IMR-90 (cell line): ENCODE data around the gene LRIG1. TPM values are rescaled to one million over a fixed set of nuclear protein-coding genes. Genes with fewer than 3 reads are reported as not detected.
A peak's percentile ranks its signal among the peaks of the same experiment; 100 is the strongest.

Experiments
- ATAC-seq: fragments of 200-7000 bp; cut with Tn5 transposase; 2 replicates; pipeline ENCODE4 v1.9.1; 2020; ENCODE audit warnings: low read depth, mild to moderate bottlenecking, moderate library complexity
- BruUV-seq: library from RNA; stranded (reverse); fragments of 400-500 nt; replicated peaks from 2 replicates; lab custom pipeline; 2021; lab: Mats Ljungman, UMichigan
- CTCF ChIA-PET: fragments of 300-600 bp; formaldehyde crosslinking; extraction: SDS; loops from one replicate; lab custom pipeline; 2021; ENCODE audit warnings: antibody characterized with exemption; lab: Yijun Ruan, JAX
- POLR2A ChIA-PET: fragments of 300-600 bp; sonication (Branson Sonifier 250); formaldehyde crosslinking; loops from one replicate; lab custom pipeline; 2022; ENCODE audit warnings: antibody characterized with exemption; ENCODE audit not compliant: unreplicated experiment; lab: Charles Lee
- DNase-seq: peaks from one replicate; pipeline ENCODE4 v3.0.0; 2013
- H2AFZ ChIP-seq: replicated peaks from 2 replicates; pipeline ENCODE3; 2013; ENCODE audit warnings: low read length, mild to moderate bottlenecking; ENCODE audit not compliant: poor library complexity
- H2AK5ac ChIP-seq: 2 replicates; pipeline ENCODE4 v1.6.1; 2013; ENCODE audit warnings: low read depth, low read length, inconsistent platforms
- H2AK9ac ChIP-seq: replicated peaks from 2 replicates; pipeline ENCODE3; 2013; ENCODE audit warnings: mild to moderate bottlenecking, low read depth, low read length, moderate library complexity; ENCODE audit not compliant: poor library complexity
- H2BK120ac ChIP-seq: 2 replicates; pipeline ENCODE4 v1.6.1; 2013; ENCODE audit warnings: low read depth, low read length, inconsistent platforms
- H2BK15ac ChIP-seq: 3 replicates; pipeline ENCODE4 v1.6.1; 2013; ENCODE audit warnings: low read depth, low read length, inconsistent platforms
- H2BK20ac ChIP-seq: 2 replicates; pipeline ENCODE4 v1.6.1; 2013; ENCODE audit warnings: low read depth, mild to moderate bottlenecking, inconsistent platforms, low read length, moderate library complexity
- H2BK5ac ChIP-seq: 2 replicates; pipeline ENCODE4 v1.6.1; 2013; ENCODE audit warnings: mild to moderate bottlenecking, low read depth, low read length, inconsistent platforms; ENCODE audit not compliant: poor library complexity, severe bottlenecking
- H3K14ac ChIP-seq: replicated peaks from 2 replicates; pipeline ENCODE4 v1.6.1; 2013; ENCODE audit warnings: low read depth, low read length, inconsistent platforms
- H3K18ac ChIP-seq: 2 replicates; pipeline ENCODE4 v1.6.1; 2013; ENCODE audit warnings: low read depth, low read length, control low read depth
- H3K23ac ChIP-seq: 2 replicates; pipeline ENCODE4 v1.6.1; 2013; ENCODE audit warnings: low read depth, low read length, inconsistent platforms
- H3K27ac ChIP-seq: 2 replicates; pipeline ENCODE4 v1.5.1; 2013; ENCODE audit warnings: mild to moderate bottlenecking, control low read depth, low read length; ENCODE audit not compliant: insufficient read depth
- H3K27me3 ChIP-seq: 2 replicates; pipeline ENCODE4 v1.6.1; 2013; ENCODE audit warnings: low read length; ENCODE audit not compliant: control insufficient read depth, insufficient read depth
- H3K36me3 ChIP-seq: 2 replicates; pipeline ENCODE4 v1.6.1; 2013; ENCODE audit warnings: low read length, mixed read lengths; ENCODE audit not compliant: control insufficient read depth, insufficient read depth
- H3K4ac ChIP-seq: 2 replicates; pipeline ENCODE4 v1.6.1; 2013; ENCODE audit warnings: low read depth, low read length, inconsistent platforms
- H3K4me1 ChIP-seq: 2 replicates; pipeline ENCODE4 v1.6.1; 2013; ENCODE audit warnings: low read length, mixed read lengths; ENCODE audit not compliant: control insufficient read depth, insufficient read depth
- H3K4me2 ChIP-seq: 2 replicates; pipeline ENCODE4 v1.6.1; 2013; ENCODE audit warnings: low read depth, mild to moderate bottlenecking, control low read depth, low read length, moderate library complexity
- H3K4me3 ChIP-seq: 2 replicates; pipeline ENCODE4 v1.5.1; 2013; ENCODE audit warnings: low read depth, mild to moderate bottlenecking, control low read depth, low read length, moderate library complexity; ENCODE audit not compliant: insufficient read depth
- H3K56ac ChIP-seq: 2 replicates; pipeline ENCODE4 v1.6.1; 2013; ENCODE audit warnings: low read length, inconsistent platforms; ENCODE audit not compliant: insufficient read depth; ENCODE audit errors: extremely low read depth
- H3K79me1 ChIP-seq, 2 experiments: 2 replicates each; pipeline ENCODE4 v1.6.1; 2013; ENCODE audit warnings: low read length in 2 of 2, inconsistent platforms in 1 of 2, low read depth in 1 of 2
- H3K9ac ChIP-seq: 2 replicates; pipeline ENCODE4 v1.6.1; 2013; ENCODE audit warnings: low read depth, low read length, control low read depth
- H3K9me1 ChIP-seq: 2 replicates; pipeline ENCODE4 v1.6.1; 2013; ENCODE audit warnings: low read length, inconsistent platforms; ENCODE audit not compliant: insufficient read depth
- H3K9me3 ChIP-seq: 2 replicates; pipeline ENCODE4 v1.6.1; 2013; ENCODE audit warnings: low read length; ENCODE audit not compliant: control insufficient read depth, insufficient read depth
- H4K20me1 ChIP-seq: 2 replicates; pipeline ENCODE4 v1.6.1; 2013; ENCODE audit warnings: low read length, inconsistent platforms; ENCODE audit not compliant: insufficient read depth
- H4K5ac ChIP-seq: 2 replicates; pipeline ENCODE4 v1.6.1; 2013; ENCODE audit warnings: mild to moderate bottlenecking, low read depth, low read length, control low read depth
- H4K8ac ChIP-seq, 2 experiments: 2 replicates each; pipeline ENCODE4 v1.6.1; 2013; ENCODE audit warnings: low read depth in 2 of 2, low read length in 2 of 2, control low read depth in 1 of 2, inconsistent platforms in 1 of 2
- H4K91ac ChIP-seq: 2 replicates; pipeline ENCODE4 v1.6.1; 2013; ENCODE audit warnings: low read depth, low read length, inconsistent platforms; ENCODE audit not compliant: insufficient read depth
- CEBPB ChIP-seq: IDR thresholded peaks from 2 replicates; pipeline ENCODE4 v1.6.1; 2012; ENCODE audit warnings: low read depth, low read length, improper control_type of control experiment
- CTCF ChIP-seq: conservative IDR thresholded peaks from 2 replicates; pipeline ENCODE4 v1.5.1; 2012; ENCODE audit warnings: mild to moderate bottlenecking, low read depth, low read length, improper control_type of control experiment
- MAZ ChIP-seq: IDR thresholded peaks from 2 replicates; pipeline ENCODE4 v1.6.1; 2012; ENCODE audit warnings: low read depth, mild to moderate bottlenecking, low read length, improper control_type of control experiment, moderate library complexity, borderline replicate concordance
- MXI1 ChIP-seq: IDR thresholded peaks from 2 replicates; pipeline ENCODE4 v1.6.1; 2012; ENCODE audit warnings: low read depth, mild to moderate bottlenecking, low read length, moderate library complexity, borderline replicate concordance
- NFE2L2 ChIP-seq: fragments of 150-350 bp; IDR thresholded peaks from 2 replicates; pipeline ENCODE4 v1.6.1; 2016; ENCODE audit warnings: low read depth, mild to moderate bottlenecking, low read length
- WGBS, 2 experiments: methylation state at CpG; one replicate each; pipeline versions ENCODE4 v1.1.5 to v1.1.7; 2013; ENCODE audit warnings: missing lambda C conversion rate in 2 of 2; ENCODE audit not compliant: insufficient read length in 1 of 2; ENCODE audit errors: extremely low coverage in 2 of 2; 5-methylcytosine and 5-hydroxymethylcytosine counted together
- dilution Hi-C: fragments of 300-500 bp; cut with HindIII; formaldehyde crosslinking; loops from one replicate; pipeline ENCODE4 v1.14.3; 2018; ENCODE audit warnings: low sequenced_read_pairs; ENCODE audit not compliant: unreplicated experiment
- in situ Hi-C: fragments of 300-500 bp; cut with MboI; formaldehyde crosslinking; loops from 3 replicates; pipeline ENCODE4 v1.14.3; 2019; ENCODE audit warnings: low sequenced_read_pairs, inconsistent platforms, mixed read lengths
- intact Hi-C: fragments of 100-400 bp; cut with micrococcal nuclease; formaldehyde crosslinking; loops from 2 replicates; pipeline ENCODE4 v1.10.0; 2022
- polyA plus RNA-seq, 3 experiments: library from polyadenylated mRNA; depleted of rRNA; stranded (reverse); fragments of >200 nt; gene quantifications; 2 replicates each; pipeline ENCODE4 v1.2.3, GENCODE V29; 2012; ENCODE audit warnings: low replicate concordance in 1 of 3
- total RNA-seq: library from RNA; depleted of rRNA; stranded (reverse); fragments of >200 nt; gene quantifications from 2 replicates; pipeline ENCODE4 v1.2.3, GENCODE V29; 2012
- TF ChIP-seq, protein P1 (sequence below): fragments of 150-350 bp; IDR thresholded peaks from 2 replicates; pipeline ENCODE4 v1.6.1; 2016; ENCODE audit warnings: low read depth, mild to moderate bottlenecking, low read length, moderate library complexity, borderline replicate concordance

The LRIG1 gene
- total and polyA plus RNA-seq, 2 of the 4 experiments (the other 2 are of a cell fraction), result 62.8 to 87.8 TPM

DNA sequence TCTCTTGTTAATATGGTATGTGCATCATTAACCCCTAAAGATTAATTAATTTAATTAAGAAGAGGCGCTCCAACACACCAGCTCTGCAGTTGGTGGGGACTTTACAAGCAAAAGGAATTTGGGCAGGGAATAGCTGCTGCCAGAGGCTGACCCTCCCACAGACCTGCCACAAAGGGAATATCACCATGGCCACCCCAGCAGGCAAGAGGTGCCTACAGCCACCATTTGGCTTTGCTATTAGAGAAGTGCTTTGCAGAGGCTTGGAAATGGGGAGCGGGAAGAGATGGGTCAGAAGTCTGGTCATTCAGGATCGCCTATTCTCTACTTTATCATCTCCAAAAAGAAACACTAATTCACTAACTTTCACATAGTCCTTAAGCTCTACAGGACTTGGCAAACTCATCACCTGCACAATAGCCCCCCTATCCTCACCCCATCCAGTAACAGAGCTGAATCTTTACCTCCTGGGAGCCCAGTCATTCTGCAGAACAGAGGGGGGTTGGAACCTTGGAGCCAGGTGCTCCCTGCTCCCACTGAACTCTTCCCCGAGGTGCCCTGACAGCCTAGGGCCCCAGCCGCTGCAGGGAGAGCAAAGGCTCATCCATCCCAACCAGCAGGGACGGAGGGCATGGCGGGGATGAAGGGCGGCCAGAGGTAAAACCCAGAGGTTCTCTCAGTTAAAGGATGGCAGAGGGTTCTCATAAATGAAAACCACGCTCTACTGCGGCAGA, 29.7 kb downstream of the LRIG1 start:
- 100% methylated on average over 3 of the region's 10 CpGs; no CpG with 5 or more reads in 1 of the 2 experiments for WGBS, 2 experiments
- CTCF ChIA-PET, result no interaction called here
- Histone ChIP-seq H3K27me3 (no peaks in the 10 kb centered on the region), H3K79me1 (peaks cover 49 to 78% of the 10 kb centered on the region in 2 experiments), H2AFZ (no peak overlapping the region), H3K18ac (no peak overlapping the region), H4K20me1 (peaks cover 32% of the 10 kb centered on the region; the same call in 1 of the 2 replicates), H3K9ac (no peak overlapping the region), H2AK9ac (peak overlapping the region; percentile 10), H3K9me3 (no peaks in the 10 kb centered on the region), H3K36me3 (no peaks in the 10 kb centered on the region), H3K4me2 (no peak overlapping the region), H3K4me3 (no peak overlapping the region), H3K4me1 (peaks cover 20% of the 10 kb centered on the region), H2AK5ac (peak overlapping the region; percentile 48), H3K4ac (peak overlapping the region; percentile 29; the same call in 1 of the 2 replicates), H3K56ac (no peak overlapping the region), H4K5ac (no peak overlapping the region), H3K27ac (no peak overlapping the region), H2BK20ac (peak overlapping the region; percentile 33; the same call in 1 of the 2 replicates), H4K8ac (no peak overlapping the region; a peak in 1 of 4 replicates), H3K9me1 (peaks cover 17% of the 10 kb centered on the region), H4K91ac (no peak overlapping the region), H2BK15ac (0 out of 3 replicates have a peak overlapping the region, but pooled peaks have one; percentile 8), H2BK5ac (no peak overlapping the region), H2BK120ac (peak overlapping the region; percentile 18; the same call in 1 of the 2 replicates), H3K14ac (no peak overlapping the region; the same call in 1 of the 2 replicates), H3K23ac (0 out of 2 replicates have a peak overlapping the region, but pooled peaks have one; percentile 17)
- ATAC-seq (no peak), DNase-seq (no peak)
- intact Hi-C loops, result loop anchor here (5.0 kb wide), 1 partner anchor 44 kb away; no protein-coding TSS in a partner anchor
- dilution Hi-C loops, result no loop called here
- BruUV-seq, result no TSS peak
- POLR2A ChIA-PET, result no interaction called here
- TF ChIP-seq CTCF (no peak), MXI1 (no peak), MAZ (no peak), NFE2L2 (no peak), CEBPB (no peak)
- TF ChIP-seq, protein P1, sequence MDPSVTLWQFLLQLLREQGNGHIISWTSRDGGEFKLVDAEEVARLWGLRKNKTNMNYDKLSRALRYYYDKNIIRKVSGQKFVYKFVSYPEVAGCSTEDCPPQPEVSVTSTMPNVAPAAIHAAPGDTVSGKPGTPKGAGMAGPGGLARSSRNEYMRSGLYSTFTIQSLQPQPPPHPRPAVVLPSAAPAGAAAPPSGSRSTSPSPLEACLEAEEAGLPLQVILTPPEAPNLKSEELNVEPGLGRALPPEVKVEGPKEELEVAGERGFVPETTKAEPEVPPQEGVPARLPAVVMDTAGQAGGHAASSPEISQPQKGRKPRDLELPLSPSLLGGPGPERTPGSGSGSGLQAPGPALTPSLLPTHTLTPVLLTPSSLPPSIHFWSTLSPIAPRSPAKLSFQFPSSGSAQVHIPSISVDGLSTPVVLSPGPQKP, result no peak
- in situ Hi-C loops, result no loop called here
